Glomerular endothelial cell (primary cell): Measurements from ENCODE around the gene DAPK1. TPM values are rescaled to one million over a fixed set of nuclear protein-coding genes. Genes with fewer than 3 reads are reported as not detected.

Experiments used
- DNase-seq: peaks from one replicate; pipeline ENCODE4 v3.0.0-alpha.2; 2011; ENCODE audit warnings: low read depth, low spot score; ENCODE audit errors: extremely low read depth
- total RNA-seq: library from RNA; depleted of rRNA; stranded (reverse); fragments of >200 nt; gene quantifications from 2 replicates; pipeline ENCODE4 v1.2.3, GENCODE V29; 2015

Gene DAPK1
- total RNA-seq, 1 donor from 2014 or later, result 63.8 TPM

DNA sequence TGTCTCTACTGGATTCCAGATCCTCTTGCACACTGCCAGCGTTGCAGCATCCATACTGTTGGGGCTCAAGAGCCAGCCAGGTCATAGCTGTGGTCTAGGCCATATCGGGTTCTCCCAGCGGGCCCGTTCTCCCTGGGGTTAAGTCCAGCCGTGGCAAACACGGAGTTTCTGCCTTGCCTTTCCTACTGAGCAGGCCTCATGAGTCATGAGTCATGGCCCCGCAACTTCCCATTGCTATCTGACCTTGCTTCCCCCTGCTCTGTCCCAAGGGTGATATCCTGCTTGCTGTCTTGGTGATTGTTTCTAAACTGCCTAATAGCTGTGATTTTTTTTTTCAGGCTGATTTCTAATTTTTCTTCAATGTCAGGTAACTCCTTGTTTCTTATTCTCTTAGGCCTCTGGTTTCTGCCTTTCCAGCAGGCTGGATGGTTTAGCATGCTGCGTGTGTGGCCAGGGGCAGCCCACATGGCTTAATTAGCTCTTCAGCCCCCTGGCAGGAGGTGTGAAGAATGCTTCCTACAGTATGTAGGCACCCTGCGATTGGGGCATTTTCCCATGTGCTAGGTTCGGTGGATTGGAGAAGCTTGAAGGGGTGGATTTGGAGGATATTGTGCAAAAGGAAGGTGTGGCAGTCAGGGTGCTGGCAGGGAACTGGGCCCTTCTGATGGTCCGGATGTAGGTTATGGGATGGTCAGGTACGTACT lies 18.7 kb downstream of the DAPK1 start:
- DNase-seq, result peak; percentile 68

DNA sequence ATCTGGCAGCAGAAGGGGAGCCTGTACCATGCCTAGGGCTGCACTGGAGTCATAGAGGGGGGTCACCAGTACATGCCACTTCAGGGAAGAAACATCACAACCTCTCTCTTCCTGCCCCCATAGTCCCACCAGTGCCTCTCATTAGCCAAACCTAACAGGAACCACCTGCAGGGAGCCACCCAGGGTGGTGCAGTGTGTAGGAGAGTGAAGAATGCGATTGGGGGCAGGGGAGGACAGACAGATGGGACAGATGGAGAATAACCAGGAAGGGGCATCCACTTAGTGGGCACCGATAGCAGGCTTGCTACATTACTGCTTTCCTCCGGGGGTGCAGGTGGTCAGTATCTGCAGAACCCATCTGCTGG lies 19.2 kb downstream of the DAPK1 start:
- DNase-seq, result no peak

DNA sequence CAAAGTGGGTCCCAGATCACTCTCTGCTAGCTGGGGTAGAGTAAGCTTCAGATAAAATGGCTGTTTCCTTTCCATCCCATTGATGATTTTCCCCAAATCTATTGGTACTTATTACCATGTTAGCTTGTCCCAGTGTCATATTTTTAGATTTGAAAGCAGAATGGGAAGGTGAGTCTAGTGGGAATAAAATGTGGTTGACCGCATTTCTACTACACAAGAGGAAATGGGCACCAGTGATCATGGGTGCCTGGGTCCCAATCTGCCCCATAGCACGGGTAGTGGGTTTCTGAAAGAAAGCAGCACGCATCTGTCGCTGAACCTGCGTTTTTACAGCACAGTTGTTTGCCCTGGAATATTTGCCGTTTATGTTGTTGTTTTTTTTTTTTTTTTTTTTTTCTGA lies 20.1 kb downstream of the DAPK1 start:
- no peak for DNase-seq

DNA sequence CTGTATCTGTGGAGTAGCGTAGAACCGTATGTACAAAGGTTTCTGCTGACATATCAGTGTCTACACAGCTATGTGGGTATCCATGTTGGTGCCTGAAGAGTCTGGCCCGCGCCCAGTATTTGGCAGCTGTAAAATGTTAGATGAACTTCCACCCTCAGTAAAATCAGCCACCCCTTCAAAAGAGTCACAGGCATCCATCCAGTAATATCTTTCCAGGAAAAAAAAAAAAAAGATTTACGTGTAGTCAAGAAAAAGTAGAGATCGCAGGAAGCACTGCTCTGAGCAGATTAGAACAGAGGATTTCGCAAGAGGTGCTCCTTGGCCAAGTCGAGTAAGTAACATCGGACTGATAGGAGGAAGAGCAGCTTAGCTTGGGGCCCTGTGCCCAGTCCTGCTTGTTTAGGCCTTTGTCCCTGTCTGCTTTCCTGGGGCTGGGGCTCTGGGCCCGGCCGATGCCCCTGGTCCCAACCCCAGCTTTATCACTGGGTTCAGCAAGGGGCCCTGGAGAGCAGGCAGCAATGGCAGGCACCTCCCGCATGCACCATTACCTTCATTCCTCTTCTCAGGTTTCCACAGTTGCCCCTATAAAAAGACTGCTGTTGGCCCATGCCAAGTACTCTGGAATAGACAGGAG lies 21.2 kb downstream of the DAPK1 start:
- DNase-seq, result no peak

DNA sequence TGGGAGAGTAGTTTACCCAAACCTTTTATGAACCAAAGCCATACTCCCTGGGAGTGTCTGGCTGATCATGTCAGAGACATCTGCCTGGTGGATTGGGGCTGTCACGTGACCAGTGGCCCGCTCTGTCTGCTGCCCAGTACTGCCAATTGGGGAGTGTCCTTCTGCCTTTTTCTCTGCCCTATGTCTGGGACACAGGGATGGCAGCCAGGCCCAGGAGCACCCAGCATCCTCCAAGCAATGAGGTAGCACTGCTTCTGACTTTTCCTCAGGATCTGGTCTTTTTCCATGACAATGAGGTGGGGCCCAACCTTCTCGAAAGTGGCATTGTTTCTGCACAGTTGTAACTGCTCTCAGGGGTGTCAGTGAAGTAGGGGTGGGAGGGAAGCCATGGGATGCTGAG lies 21.8 kb downstream of the DAPK1 start:
- DNase-seq, result no peak

DNA sequence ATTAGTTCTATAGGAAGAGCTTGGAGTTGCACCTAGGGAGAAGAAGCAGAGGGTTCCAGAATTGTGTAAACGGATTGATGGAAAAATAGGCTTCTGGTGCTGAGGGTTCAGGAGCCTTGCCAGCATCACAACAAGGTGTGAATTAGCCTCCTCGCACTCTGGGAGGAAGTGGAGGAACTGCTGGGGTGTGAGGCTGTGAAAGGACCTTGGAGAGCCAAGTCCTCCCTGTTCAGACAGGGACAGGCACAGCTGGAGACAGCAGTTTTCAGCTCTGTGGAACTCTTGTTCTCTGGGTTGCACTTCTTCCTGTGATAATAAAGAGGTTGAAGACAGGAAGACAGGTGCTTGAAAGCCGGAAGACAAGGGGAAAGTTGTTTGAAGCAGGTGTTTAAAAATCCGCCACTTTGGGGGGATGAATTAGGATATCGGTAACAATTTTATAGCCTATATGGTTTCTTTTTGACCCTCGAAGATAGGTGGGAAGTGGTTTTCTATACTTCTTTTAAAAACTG lies 22.6 kb downstream of the DAPK1 start:
- no peak for DNase-seq

DNA sequence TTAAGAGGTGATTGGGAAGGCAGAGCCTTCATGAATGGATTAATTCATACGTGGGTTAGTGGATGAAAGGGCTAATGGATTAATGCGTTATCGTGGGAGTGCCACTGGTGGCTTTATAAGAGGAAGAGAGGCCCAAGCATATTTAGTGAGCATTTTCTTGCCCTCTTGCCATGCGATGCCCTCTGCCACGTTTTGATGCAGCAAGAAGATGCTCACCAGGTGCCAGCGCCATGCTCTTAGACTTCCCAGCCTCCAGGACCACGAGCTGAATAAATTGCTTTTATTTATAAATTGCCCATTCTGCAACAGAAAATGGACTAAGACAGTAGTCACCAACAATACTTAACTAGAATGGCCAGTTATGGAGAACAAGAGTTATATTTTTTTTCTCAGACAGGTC lies 24.2 kb downstream of the DAPK1 start:
- no peak for DNase-seq

DNA sequence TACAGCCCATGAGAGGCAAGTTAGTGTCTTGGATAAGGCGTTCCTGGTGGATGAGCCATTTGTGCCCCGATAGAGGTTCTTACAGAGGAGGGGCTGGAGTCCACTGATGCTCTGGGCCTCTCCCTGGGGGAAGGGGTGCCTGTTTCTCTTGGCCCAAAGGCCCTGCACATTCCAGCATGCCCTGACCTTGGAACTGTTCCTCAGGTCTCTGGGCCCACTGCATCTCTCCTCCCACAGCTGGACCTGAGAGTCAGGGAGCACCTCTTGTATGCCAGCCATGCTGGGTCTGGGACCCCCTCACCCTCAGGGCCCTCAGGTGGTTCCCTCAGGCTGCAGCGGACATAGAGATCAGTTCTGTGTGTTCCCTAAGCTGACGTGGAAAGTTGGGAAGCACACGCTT lies 26.4 kb downstream of the DAPK1 start:
- no peak for DNase-seq

DNA sequence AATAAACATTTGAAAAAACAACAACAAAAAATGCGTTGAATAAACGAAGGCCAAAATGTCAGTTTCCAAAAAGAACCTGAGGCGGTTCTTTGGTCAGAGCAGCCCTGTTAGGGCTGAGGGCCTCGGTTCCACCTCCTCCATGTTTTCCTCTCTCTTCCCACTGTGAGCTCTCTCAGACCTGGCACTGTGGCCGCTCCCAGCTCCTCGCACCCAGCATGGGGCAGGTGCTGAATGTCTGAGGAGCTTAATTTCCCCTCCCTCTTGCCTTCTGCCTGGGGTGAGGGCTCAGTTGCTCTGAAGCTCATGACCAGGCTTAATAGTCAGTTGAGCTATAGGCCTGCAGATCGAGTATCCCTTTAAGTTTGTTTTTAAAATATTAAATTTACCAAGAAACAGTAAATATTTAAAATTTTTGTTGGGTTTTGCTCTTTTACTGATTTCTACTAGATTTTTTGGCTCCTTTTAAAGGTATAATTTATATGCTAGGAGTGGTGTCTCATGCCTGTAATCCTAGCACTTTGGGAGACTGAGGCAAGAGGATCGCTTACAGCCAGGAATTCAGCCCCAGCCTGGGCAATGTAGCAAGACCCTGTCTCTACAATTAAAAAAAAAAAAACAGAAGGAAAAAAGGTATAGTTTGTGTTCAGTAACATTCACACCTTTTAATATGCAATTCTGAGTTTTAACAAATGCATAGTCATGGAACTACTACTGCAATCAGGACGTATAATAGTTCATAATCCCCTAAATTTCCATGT lies 28.1 kb downstream of the DAPK1 start:
- no peak for DNase-seq

DNA sequence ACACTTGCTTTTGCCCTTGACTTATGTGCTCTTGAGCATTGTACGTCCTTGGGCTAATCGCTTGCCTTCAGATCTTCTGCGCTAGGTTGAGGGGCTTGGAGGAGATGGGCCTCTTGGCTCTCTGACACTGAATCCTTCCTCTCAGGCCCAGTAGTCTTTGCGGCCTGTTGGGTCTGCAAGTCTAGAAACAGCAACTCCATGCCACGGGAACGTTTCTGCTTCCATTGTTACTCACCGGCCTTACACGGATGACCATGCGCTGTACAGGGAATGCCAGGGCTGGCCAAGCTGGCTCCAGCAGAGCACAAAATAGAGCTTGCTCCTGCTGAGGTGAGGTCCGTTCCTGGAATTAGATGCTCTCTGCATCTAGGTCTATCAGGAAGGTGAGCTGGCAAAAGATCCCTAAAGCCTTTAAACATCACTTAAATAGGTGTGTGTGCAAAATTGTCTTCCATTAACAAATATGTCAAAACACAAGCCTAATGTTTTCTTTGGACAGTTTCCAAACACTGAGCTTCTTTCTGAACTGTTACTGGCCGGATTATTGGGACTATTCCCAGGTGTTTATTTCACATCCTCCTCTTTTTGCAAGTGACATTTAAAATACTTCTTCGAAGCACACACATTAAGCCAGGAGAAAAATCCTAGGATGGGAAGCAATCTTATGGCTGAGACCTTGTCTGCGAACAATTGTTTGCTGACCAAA lies 29.7 kb downstream of the DAPK1 start:
- DNase-seq, result no peak

DNA sequence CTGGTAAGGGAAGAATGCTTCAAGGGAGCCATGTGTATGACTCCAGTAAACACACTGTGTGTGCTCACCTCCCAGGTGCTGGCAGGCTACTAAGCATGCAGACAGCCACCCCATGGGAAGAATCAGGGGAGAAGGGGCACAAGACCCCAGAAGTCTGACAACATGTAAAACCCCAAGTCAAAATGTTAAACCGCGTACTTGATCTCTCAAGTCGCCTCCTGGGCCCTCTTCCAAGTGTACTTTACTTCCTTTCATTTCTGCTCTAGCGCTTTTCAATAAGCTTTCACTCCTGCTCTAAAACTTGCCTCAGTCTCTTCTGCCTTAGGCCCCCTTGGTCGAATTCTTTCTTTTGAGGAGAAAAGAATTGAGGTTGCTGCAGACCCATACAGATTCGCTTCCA lies 31.3 kb downstream of the DAPK1 start:
- DNase-seq, result no peak

DNA sequence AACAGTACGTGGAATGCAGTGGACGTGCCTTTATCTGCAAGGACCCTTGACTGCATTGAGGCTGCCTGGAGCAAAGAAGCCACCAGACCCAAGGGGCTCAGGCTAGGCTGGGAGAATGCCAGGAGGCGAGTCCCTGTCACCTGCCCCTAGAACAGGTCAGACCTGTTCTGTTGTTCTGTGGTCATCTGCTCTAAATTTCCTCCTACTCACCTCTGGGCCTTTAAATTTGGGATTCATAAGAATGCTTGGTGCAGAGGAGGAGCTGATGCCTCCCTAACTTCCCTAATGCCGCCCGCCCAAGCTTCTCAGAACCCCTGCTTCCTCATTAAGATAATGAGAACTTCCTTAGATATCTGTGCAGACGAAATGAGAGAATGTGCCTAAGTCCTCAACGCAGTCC lies 32.0 kb downstream of the DAPK1 start:
- DNase-seq, result no peak

DNA sequence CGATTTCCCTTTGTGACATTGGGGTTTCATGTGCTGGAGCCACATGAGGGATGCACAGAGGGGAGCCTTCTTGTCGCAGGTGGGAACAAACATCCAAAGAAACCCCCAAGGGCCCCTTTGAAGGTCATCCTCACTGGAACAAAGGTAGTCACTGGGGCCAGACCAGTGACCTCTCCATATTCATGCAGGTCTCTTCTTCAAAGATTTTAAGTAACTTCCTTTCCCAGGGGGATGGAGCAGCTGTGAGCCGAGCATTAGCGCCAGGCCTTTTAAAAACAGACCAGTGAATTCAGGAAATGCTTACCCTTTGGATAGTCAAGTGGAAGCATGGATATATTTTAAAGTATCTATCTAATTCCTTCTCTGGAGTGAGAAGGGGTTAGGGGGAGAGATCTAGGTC lies 33.0 kb downstream of the DAPK1 start:
- no peak for DNase-seq

DNA sequence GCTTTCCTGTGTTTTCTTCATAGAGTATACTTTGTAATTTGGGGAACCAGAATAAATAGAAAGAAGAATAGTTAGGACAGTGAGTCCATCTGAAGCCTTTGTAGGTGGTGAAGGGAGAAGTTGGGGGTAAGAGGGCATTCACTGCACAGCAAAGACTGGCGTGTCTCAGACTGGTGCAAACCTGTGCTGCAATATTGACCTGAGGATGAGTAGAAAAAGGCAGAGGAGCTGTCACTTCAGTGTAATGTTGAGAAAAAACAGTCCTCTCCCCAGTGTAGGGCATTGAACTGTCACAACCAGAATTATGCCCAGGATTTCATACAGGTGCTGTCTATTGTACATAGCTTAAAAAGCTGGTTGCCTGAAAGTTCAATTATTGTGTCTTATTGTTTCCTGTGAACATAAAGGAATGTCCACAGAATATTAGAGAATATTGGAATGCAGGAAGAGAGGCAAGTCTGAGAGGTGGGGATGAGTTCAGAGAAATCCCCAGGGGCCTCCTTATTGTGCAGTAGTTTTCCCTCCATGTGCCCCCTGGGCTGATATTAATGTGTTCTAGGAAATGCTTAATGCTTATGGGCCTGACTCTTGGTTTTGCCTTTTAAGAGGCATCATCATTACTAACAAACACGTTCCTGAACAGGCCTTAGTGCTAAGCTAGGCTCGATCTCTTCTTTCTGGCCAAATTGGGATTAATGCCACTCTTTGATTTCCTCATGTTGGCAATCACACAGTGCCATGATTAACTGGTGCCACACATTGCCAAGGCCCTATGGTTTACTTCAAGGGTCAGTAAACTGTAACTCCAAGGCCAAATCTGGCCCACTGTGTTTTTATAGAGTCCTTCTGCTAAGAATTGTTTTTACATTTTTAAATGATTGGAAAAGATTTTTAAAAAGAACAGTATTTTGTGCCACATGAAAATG lies 34.0 kb downstream of the DAPK1 start:
- DNase-seq, result no peak

DNA sequence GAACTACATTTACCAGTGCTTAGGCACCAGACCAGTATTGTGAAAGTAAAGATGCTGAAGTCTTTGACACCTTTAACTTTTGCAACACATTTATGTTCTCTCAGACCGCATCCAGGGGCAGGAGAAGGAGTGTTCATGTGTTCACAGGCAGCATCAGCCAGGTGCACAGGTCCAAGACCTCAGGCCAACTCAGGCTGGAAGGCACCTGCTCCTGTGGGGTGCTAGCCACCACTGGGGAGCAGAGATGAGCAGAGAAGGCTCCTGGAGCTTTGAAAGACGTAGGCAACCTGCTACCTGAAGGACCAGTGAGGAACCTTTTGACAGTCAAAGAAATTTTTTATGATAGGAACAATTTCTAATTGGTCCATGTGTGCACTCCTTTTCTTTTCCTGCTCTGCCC lies 35.6 kb downstream of the DAPK1 start:
- no peak for DNase-seq

DNA sequence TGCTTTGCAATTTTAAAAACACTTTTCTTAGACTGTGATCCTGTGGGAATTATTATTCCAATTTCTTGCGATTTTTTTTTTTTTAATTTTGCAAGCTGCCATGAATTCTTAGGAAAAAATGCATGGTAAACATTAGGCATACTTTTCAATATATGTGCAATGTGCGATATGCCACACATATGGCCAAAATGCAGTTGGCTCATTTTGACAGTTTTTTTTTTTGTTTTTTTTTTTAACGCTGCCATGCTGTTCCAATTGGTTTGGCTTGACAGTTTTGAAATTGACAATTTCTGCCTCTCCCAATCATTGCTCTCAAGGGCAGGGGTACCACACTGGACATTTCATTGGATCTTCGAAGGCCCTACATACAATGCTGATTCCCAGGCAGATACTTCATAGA lies 36.4 kb downstream of the DAPK1 start:
- no peak for DNase-seq

DNA sequence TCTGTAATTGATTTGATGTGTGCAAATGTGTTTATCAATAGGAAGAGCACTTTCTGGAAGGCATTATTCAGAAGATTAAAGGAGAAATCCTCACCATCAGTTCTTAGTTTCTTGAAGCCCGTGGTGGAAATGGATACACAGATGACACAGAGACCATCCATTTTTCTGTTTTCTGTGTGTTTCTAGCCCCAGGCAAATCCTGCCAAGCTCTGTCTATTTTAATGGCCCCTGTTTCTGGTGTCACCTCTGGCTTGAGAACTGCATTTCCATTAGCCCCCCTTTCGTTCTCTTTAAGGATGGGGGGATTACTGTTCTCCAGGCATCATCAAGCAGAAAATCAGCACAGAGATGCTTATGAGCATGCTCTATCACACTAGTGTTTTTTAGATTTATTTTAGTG lies 37.3 kb downstream of the DAPK1 start:
- DNase-seq, result no peak

DNA sequence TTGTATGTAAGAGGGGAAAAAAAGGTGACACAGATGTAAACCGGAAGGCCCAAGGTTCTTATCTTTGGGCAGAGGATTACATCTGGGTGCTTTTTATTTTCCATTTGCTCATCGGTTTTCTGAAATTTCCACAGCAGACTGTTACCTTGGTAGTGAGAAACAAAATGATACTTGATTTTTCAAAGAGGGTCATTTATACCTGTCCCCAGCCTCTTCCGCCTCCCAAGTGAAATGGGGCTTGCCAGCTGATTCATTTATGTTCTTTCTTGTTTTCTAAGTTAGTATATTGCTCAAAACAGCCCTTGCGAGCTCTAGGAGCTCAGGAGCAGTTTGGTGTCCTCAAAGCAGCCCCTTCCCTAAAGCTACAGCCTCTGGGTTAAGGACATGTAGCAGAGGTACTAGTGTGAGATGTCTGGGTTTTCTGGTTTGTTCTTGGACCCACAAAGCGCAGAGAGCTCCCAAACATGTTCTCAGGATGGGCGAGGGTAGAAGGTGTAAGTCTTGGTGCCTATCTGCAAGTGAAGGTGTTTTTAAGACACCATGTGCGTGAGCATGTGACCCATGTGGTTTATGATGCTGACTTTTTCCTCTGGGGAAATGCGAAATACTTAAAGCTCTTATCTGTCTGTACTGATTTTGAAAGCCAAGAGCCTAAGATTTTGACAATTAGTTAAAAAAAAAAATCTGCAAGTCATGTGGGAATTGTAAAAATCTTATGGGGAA lies 38.3 kb downstream of the DAPK1 start:
- DNase-seq, result no peak

DNA sequence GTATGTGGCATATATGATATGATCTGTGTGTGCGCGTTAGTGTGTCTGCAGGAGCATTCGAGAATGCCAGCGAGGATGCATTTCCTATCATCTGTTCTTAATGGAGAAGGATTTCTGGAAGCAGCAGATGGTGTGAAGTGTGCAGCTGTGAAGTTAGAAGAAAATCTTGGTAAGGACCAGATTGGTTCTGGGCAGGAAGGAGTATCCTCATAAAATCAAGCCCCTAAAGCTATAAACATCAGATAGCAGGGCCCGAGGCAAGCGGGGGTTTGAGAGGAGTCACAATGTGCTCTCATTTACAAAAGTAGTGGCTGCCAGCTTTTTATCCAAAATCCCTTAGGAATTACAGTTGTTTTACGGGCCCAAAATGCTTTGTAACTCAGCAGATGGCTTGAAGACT lies 40.0 kb downstream of the DAPK1 start:
- DNase-seq, result no peak
